ENCODE results near the gene MGAT4B.
A peak's percentile ranks its signal among the peaks of the same experiment; 100 is the strongest.
"Not testable (repeated sequence)": the region's sequence is repeated elsewhere in the genome, so short reads cannot be mapped to it uniquely, and the experiment has no call there.

The MGAT4B gene

GRCh38 chr5:179806250-179807048 is at the start of gene MGAT4B:
TSS of gene MGAT4B (minus strand) at chr5:179806866. CDS start at chr5:179806583, 283 bp downstream.
- FAIRE-seq (no peak), DNase-seq (ENCODE audit: insufficient read length, low spot score) (peak; percentile 89)
- peak; percentile 87 for TF ChIP-seq POLR2A (IDR thresholded peaks at IDR 0.05; ENCODE audit: low read depth, low read length)

- no peak for TF ChIP-seq POLR2A (IDR thresholded peaks at IDR 0.05; ENCODE audit: low read depth, low read length)
- DNase-seq (ENCODE audit: insufficient read length, low spot score) (no peak), FAIRE-seq (no peak)
These were observed 47.7 kb upstream of the MGAT4B start for GRCh38 chr5:179854356-179854755.

- no peak for TF ChIP-seq POLR2A (IDR thresholded peaks at IDR 0.05; ENCODE audit: low read depth, low read length)
- FAIRE-seq (no peak), DNase-seq (ENCODE audit: insufficient read length, low spot score) (no peak)
These were observed 46.4 kb upstream of the MGAT4B start for GRCh38 chr5:179852993-179853547.

- no peak for FAIRE-seq
- no peak for DNase-seq (ENCODE audit: insufficient read length, low spot score)
- TF ChIP-seq POLR2A (IDR thresholded peaks at IDR 0.05; ENCODE audit: low read depth, low read length) = no peak
These were observed 35.0 kb upstream of the MGAT4B start for GRCh38 chr5:179841621-179842020.

GRCh38 chr5:179840766-179841165 is 34.1 kb upstream of the MGAT4B start:
- DNase-seq (ENCODE audit: insufficient read length, low spot score) (no peak), FAIRE-seq (no peak)

DNA sequence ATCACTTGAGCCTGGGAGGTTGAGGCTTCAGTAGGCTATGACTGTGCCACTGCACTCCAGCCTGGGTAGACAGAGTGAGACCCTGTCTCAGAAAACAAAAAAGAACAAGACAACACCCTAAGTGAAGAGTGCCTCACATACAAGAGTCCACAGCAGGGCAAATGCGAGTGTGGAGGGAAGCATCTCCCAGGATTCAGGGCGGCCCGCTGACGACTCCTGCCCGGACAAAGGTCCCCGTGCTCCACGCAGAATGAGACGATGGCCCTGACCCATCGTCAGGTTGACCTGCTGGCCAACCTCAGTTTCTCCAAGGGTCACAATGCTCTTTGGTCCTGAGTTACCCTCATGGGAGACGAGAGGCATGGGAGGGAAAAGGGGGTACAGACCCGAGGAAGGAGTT is 33.7 kb upstream of the MGAT4B start:
- no peak for TF ChIP-seq POLR2A (IDR thresholded peaks at IDR 0.05; ENCODE audit: low read depth, low read length)
- DNase-seq (ENCODE audit: insufficient read length, low spot score) (no peak), FAIRE-seq (no peak)

More at GRCh38 chr5:179840766-179841165, 34.1 kb upstream of the MGAT4B start:
- no peak for TF ChIP-seq POLR2A (IDR thresholded peaks at IDR 0.05; ENCODE audit: low read depth, low read length)

GRCh38 chr5:179839328-179840256 is 32.9 kb upstream of the MGAT4B start:
- DNase-seq (ENCODE audit: insufficient read length, low spot score) (no peak), FAIRE-seq (no peak)
- no peak for TF ChIP-seq POLR2A (IDR thresholded peaks at IDR 0.05; ENCODE audit: low read depth, low read length)

- DNase-seq (ENCODE audit: insufficient read length, low spot score) (no peak), FAIRE-seq (no peak)
- no peak for TF ChIP-seq POLR2A (IDR thresholded peaks at IDR 0.05; ENCODE audit: low read depth, low read length)
These were observed 30.7 kb upstream of the MGAT4B start for GRCh38 chr5:179837076-179838011.

GRCh38 chr5:179836225-179837019 is 29.8 kb upstream of the MGAT4B start:
- DNase-seq (ENCODE audit: insufficient read length, low spot score) = no peak
- FAIRE-seq = no peak
- TF ChIP-seq POLR2A (IDR thresholded peaks at IDR 0.05; ENCODE audit: low read depth, low read length) = no peak

- not testable (repeated sequence) for DNase-seq (ENCODE audit: insufficient read length, low spot score); FAIRE-seq
These were observed 28.2 kb upstream of the MGAT4B start for GRCh38 chr5:179834871-179835270.

DNA sequence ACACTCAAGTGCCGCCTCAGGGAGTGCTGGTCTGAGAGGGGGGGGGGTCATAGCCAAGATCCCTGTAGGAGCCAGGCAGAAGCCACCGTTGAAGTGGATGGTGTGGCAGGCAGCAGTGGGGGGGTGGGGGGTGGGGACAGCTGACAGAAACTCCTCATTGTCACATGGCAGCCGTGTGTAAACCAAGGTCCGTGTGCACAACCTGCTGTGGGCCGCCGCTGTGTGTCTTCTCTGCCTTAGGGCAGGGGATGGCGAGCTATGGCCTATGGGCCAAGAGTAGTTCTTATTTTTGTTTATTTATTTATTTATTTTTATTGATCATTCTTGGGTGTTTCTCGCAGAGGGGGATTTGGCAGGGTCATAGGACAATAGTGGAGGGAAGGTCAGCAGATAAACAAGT is 27.5 kb upstream of the MGAT4B start:
- TF ChIP-seq POLR2A (IDR thresholded peaks at IDR 0.05; ENCODE audit: low read depth, low read length) = no peak
- DNase-seq (ENCODE audit: insufficient read length, low spot score) (no peak), FAIRE-seq (no peak)

GRCh38 chr5:179833709-179834070 is 27.0 kb upstream of the MGAT4B start:
- DNase-seq (ENCODE audit: insufficient read length, low spot score) = no peak
- FAIRE-seq = no peak
- no peak for TF ChIP-seq POLR2A (IDR thresholded peaks at IDR 0.05; ENCODE audit: low read depth, low read length)
